WI38 (cell line): ENCODE results near the gene CRBN.

ENCODE experiments used
- H3K4me3 ChIP-seq: 2 replicates; pipeline ENCODE4 v1.5.1; 2011; ENCODE audit warnings: low read depth, mild to moderate bottlenecking, control low read depth, low read length
- CTCF ChIP-seq: IDR thresholded peaks from 2 replicates; pipeline ENCODE4 v1.5.1; 2012; ENCODE audit warnings: low read depth, mild to moderate bottlenecking, control low read depth, low read length

The CRBN gene

DNA sequence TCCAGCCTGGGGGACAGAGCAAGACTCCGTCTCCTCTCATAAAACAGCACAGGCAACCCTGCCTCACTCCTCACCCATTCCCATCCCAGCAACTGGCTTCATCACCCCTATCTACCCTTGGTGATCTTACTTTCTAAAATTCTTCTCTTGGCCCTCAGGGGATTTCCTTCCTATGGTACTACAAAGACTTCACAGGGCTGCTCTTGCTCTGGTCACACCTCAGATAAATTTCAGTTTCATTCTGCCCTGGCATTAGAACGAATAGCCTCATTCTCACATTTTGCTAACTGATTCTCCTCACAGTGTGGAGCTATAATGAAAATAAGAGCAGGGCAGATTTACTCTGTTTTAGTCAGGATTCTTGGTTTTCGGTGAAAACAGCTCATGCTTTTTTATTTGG is 22.1 kb upstream of the CRBN start:
- no peak for TF ChIP-seq CTCF
- no peak overlapping the region for H3K4me3 ChIP-seq

DNA sequence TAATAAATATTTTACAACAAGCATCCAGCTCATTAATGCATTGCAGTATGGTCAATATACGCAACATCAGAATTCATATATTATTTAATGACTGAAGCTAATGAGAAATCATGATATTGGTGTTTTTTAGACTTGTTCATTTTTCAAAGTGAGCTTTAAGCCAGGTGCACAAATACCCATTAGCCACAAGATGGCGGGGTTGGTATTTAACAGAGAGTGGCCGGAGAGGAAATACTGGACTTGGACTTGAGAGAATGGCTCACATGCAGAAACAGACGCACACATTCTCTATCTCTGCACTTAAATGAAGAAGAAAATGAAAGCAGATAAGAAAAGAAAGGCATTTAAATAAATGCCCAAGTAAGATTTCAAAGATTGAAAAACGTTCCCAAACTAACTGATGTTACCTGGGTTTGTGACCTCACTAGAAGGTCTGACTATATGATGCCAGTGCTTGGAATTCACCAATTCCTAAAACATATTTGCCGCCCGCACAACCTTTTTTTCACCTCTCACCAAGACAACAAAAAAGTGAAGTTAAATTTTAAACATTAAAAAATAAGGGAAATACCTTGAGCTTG is 21.2 kb upstream of the CRBN start:
- peak; percentile 66 for TF ChIP-seq CTCF
- H3K4me3 ChIP-seq = no peak overlapping the region

- H3K4me3 ChIP-seq = no peak overlapping the region
- no peak for TF ChIP-seq CTCF
Observed at GRCh38 chr3:3199306-3199705, 19.8 kb upstream of the CRBN start.

DNA sequence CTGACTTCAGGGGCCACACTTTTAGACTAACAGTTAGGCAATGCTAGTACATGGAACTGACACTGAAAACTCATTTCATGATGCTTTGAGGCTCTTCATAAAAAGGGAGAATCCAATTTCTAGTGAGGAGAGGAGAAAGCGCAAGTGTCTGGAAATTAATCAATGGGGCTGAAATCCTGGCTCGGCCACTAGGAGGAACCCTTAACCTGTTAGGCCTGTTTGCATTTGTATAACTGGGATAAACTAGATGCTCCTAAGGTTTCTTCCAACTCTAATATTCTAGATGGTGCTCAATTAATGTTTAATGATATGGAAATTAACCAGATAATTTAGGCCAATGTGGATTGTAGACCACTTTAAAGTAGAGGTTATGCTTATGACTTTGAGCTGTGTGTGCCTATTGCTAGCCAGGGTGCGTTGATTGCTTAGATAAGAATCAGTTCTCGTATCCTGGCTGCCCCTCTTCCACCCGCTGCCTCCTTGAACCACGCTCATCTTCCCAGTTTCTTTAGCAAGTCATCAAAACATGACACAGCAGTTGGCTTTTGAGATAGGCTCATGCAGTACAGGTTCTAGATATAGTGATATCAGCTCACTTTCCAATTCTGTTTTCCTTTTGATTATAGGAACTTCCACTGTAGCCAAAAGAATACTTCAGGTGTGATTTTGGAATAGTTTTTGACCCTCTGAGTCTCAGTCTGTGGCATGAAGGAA is 16.8 kb upstream of the CRBN start:
- H3K4me3 ChIP-seq = no peak overlapping the region
- TF ChIP-seq CTCF = peak; percentile 21; the same call in 1 of the 2 replicates

DNA sequence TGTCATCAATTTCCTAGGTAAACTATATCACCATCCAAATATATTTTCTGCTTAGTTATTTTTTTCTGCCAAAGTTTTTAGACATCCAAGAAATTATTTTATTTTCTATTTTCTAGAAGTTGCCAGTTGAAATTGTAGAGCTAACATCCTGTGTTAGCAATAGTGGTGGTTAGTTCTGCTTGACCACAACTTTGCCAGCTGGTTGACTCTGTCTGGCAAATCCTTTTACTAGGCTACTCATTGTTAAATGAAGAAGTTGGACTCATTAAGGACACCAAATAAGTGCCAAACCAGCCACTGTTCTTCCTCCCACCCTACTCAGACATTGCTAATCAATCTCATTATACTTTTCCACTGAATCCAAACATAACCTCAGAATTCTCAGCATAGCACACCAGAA is 15.4 kb upstream of the CRBN start:
- no peak for TF ChIP-seq CTCF
- H3K4me3 ChIP-seq = no peak overlapping the region

DNA sequence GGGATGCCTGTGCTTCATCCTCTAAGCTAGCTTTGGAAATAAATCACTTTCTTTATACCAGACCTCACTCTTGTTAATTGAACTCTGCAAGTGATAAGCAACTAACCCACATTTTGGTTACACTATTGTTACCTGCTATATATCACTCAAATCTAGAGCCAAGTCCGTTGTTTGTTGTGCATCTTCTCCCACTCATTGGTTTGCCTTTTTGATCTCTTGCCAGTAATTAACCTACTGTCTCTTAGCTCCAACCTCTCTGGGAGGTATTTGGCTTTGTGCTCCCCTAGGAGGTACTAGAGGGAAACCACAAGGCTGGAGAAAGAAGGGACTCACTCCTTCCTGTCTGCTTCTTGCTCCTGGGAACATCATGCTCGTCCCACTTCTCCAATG is 12.8 kb upstream of the CRBN start:
- H3K4me3 ChIP-seq = no peak overlapping the region
- TF ChIP-seq CTCF = no peak

DNA sequence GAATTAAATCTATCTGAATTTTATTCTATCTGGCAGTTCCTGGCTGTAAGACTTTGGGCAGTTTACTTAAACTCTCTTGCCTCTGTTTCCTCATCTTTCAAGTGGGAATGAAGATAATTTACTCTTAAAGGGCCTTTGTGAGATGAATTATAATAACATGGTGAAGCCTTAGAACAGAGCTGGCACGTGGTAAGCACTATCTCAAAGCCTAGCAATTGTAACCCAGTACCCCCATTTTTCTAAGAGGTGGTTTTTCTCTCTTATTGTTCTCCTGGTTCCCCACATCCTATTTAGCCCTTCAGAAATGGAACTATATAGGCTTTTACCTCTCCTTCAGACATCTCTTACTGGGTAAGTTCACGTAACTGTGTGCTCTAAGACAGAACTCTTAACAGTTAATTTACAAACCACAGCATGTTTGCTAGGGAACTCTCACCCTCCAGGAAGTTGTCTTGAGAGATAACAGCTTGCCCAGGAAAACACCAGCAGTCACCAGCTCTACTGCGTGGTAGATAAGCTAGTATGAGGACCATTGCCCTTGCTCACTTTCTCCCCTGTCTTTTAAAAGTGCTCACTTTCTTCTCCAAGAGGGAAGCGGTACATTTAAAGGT is 12.3 kb upstream of the CRBN start:
- no peak for TF ChIP-seq CTCF
- no peak overlapping the region for H3K4me3 ChIP-seq
